MM.1S (cell line): ENCODE results near the gene SYAP1.

Source experiments
- EZH2 ChIP-seq: fragments of 300-600 bp; sonication (generic); optimal IDR thresholded peaks from 2 replicates; pipeline ENCODE3; 2017; ENCODE audit warnings: low read depth, mild to moderate bottlenecking, antibody characterized with exemption, low read length, mixed read lengths
- EZH2phosphoT487 ChIP-seq: fragments of 300-600 bp; sonication (generic); IDR thresholded peaks from 2 replicates; pipeline ENCODE4 v1.6.1; 2018; ENCODE audit warnings: antibody characterized with exemption, low read length
- TF ChIP-seq, protein P1 (sequence below): fragments of 300-600 bp; sonication (generic); IDR thresholded peaks from 2 replicates; pipeline ENCODE4 v1.5.1; 2016; ENCODE audit warnings: antibody characterized with exemption, low read length, mixed read lengths

DNA sequence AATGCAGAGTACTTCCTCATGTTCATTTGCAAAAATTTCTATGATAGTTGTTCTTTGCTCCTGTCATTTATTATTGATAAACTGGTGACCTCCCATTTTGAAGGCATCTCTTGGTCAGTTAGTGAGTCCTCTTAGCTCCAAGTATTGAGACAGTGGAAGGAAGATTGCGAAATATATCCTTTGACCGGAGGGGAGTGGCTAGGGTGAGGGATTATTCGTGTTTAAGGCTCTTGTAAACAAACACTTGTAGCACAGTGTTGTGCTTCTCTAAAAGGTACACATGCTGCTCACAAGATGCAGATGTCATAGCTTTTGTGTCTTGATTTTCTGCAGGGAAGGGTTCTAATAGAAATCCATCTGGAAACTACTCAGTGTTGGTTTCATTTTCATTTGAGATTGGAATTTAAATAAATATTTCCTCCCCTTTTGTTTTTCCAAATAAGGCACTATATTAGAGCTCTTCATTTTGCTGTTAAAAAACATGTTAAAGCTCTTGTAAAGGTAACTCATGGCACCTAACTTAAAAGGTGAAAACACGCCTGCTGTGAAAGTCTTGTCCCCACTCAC lies 88.6 kb downstream of the SYAP1 start:
- TF ChIP-seq, protein P1, sequence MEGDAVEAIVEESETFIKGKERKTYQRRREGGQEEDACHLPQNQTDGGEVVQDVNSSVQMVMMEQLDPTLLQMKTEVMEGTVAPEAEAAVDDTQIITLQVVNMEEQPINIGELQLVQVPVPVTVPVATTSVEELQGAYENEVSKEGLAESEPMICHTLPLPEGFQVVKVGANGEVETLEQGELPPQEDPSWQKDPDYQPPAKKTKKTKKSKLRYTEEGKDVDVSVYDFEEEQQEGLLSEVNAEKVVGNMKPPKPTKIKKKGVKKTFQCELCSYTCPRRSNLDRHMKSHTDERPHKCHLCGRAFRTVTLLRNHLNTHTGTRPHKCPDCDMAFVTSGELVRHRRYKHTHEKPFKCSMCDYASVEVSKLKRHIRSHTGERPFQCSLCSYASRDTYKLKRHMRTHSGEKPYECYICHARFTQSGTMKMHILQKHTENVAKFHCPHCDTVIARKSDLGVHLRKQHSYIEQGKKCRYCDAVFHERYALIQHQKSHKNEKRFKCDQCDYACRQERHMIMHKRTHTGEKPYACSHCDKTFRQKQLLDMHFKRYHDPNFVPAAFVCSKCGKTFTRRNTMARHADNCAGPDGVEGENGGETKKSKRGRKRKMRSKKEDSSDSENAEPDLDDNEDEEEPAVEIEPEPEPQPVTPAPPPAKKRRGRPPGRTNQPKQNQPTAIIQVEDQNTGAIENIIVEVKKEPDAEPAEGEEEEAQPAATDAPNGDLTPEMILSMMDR = no peak
- TF ChIP-seq EZH2 (no peak), EZH2phosphoT487 (no peak)
